HG02678 (cell line): Measurements from ENCODE around the gene NCOA4.
"Not testable (repeated sequence)": the region's sequence is repeated elsewhere in the genome, so short reads cannot be mapped to it uniquely, and the experiment has no call there.

Experiments used
- ATAC-seq: cut with Tn5 transposase; IDR thresholded peaks from one replicate; pipeline ENCODE4 v1.9.1; 2021; ENCODE audit warnings: mild to moderate bottlenecking, moderate library complexity; ENCODE audit not compliant: unreplicated experiment

Gene NCOA4

GRCh38 chr10:46020344-46020657, 10.1 kb downstream of the NCOA4 start:
- no peak for ATAC-seq

GRCh38 chr10:46019569-46020343, 10.7 kb downstream of the NCOA4 start:
- no peak for ATAC-seq

- ATAC-seq, result no peak
Observed at GRCh38 chr10:46019177-46019528, 11.3 kb downstream of the NCOA4 start.

- ATAC-seq, result no peak
Observed at GRCh38 chr10:46018453-46019176, 11.8 kb downstream of the NCOA4 start.

- no peak for ATAC-seq
Observed at GRCh38 chr10:46017733-46018132, 12.7 kb downstream of the NCOA4 start.

GRCh38 chr10:46016811-46017210, 13.6 kb downstream of the NCOA4 start:
- no peak for ATAC-seq

GRCh38 chr10:46016190-46016589, 14.2 kb downstream of the NCOA4 start:
- no peak for ATAC-seq

GRCh38 chr10:46014683-46015405, 15.6 kb downstream of the NCOA4 start:
- ATAC-seq, result no peak

- no peak for ATAC-seq
Observed at GRCh38 chr10:46014206-46014605, 16.2 kb downstream of the NCOA4 start.

GRCh38 chr10:46012746-46013145, 17.7 kb downstream of the NCOA4 start:
- no peak for ATAC-seq

GRCh38 chr10:46006219-46006618, 24.2 kb downstream of the NCOA4 start:
- ATAC-seq, result no peak

GRCh38 chr10:46005383-46005782, 25.0 kb downstream of the NCOA4 start:
- no peak for ATAC-seq

- ATAC-seq, result no peak
Observed at GRCh38 chr10:46004963-46005362, 25.5 kb downstream of the NCOA4 start.

- ATAC-seq, result no peak
Observed at GRCh38 chr10:46002916-46003693, 27.3 kb downstream of the NCOA4 start.

- not testable (repeated sequence) for ATAC-seq
Observed at GRCh38 chr10:46002189-46002687, 28.2 kb downstream of the NCOA4 start.

GRCh38 chr10:46001187-46001756, 29.2 kb downstream of the NCOA4 start:
- no peak for ATAC-seq

- ATAC-seq, result no peak
Observed at GRCh38 chr10:46000538-46000937, 29.9 kb downstream of the NCOA4 start.

- ATAC-seq, result not testable (repeated sequence)
Observed at GRCh38 chr10:45999955-46000354, 30.5 kb downstream of the NCOA4 start.

- ATAC-seq, result no peak
Observed at GRCh38 chr10:45997994-45998763, 32.2 kb downstream of the NCOA4 start.

- no peak for ATAC-seq
Observed at GRCh38 chr10:45997557-45997956, 32.9 kb downstream of the NCOA4 start.
